ENCODE results near the gene GPR137. TPM values are rescaled to one million over a fixed set of nuclear protein-coding genes. Genes with fewer than 3 reads are reported as not detected.
A peak's percentile ranks its signal among the peaks of the same experiment; 100 is the strongest.

GPR137 gene
- total and polyA plus RNA-seq, 9 of the 15 experiments (the other 6 are each of a cell fraction or from before 2014, with no cell fraction given): 0.32 to 26.7 (median 10.7) TPM

DNA sequence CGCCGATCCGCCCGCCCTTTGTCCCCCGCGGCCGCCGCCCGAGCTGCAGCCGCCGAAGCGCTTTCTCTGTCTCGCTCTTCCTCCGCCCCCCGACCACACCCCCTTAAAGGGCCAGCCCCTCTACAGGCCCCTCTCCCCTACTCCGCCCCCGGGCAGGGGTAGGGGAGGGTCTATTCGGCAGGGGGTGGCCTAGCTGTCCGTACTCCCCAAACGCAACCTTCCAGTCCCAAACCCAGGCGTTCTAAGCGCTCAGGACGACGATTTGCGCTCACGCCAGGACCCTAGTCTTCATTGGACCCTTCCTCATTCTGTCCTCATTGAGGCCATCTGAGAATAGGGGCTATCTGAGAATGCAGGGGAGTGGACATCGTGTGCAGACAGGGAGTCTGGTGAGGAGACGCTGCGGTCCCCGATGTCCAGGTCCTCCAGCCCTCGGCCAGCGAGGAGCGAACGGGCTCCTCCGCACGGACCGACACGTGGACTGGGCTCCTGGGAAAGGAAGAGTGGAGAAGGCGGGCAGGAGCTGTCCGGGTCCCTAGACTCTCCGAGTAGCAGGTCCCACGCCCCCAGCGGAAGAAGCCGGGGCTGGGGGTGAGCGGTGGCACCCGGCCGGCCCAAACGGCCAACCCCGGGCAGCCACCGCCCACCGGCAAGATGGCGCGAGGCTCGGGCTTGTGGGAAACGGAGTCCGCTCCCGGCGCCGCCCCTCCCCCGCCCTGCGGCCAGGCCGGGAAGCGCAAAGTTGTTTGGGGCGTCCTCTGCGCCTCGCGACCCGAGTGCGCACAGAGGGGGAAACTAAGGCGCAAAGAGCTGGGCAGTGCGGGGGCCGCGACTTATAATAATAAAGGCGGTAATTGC lies 38.5 kb upstream of the GPR137 start, which contains the start of gene PPP1R14B (continued):
- TF ChIP-seq, protein P1, sequence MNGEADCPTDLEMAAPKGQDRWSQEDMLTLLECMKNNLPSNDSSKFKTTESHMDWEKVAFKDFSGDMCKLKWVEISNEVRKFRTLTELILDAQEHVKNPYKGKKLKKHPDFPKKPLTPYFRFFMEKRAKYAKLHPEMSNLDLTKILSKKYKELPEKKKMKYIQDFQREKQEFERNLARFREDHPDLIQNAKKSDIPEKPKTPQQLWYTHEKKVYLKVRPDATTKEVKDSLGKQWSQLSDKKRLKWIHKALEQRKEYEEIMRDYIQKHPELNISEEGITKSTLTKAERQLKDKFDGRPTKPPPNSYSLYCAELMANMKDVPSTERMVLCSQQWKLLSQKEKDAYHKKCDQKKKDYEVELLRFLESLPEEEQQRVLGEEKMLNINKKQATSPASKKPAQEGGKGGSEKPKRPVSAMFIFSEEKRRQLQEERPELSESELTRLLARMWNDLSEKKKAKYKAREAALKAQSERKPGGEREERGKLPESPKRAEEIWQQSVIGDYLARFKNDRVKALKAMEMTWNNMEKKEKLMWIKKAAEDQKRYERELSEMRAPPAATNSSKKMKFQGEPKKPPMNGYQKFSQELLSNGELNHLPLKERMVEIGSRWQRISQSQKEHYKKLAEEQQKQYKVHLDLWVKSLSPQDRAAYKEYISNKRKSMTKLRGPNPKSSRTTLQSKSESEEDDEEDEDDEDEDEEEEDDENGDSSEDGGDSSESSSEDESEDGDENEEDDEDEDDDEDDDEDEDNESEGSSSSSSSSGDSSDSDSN (IDR thresholded peaks at IDR 0.05; ENCODE audit: borderline replicate concordance in 1 of 2, low read depth in 2 of 2, low read length in 2 of 2): peak; percentile 69 to 73; a peak in 2 of 4 replicates
- TF ChIP-seq DPF2 (IDR thresholded peaks at IDR 0.05) (peak; percentile 60), MCM3 (IDR thresholded peaks at IDR 0.05) (no peak), C11orf30 (IDR thresholded peaks at IDR 0.05; ENCODE audit: low read depth) (no peak), TAF9B (IDR thresholded peaks at IDR 0.05; ENCODE audit: partially characterized antibody) (no peak), CREBBP (IDR thresholded peaks at IDR 0.05; ENCODE audit: low read depth, low read length) (no peak), KDM1A (IDR thresholded peaks at IDR 0.05) (no peak), TBP (optimal IDR thresholded peaks at IDR 0.05; ENCODE audit: low read depth, low read length) (peak; percentile 70), ZNF384 (IDR thresholded peaks at IDR 0.05; ENCODE audit: low read depth, low read length) (no peak; the same call in 1 of the 2 replicates), ZFX (CRISPR knock-in tag; IDR thresholded peaks at IDR 0.05) (peak; percentile 89), LARP7 (IDR thresholded peaks at IDR 0.05) (no peak), ZNF146 (CRISPR knock-in tag; IDR thresholded peaks at IDR 0.05; ENCODE audit: unreplicated experiment) (peak; percentile 5), ESRRB (CRISPR knock-in tag; IDR thresholded peaks at IDR 0.05; ENCODE audit: borderline replicate concordance) (no peak), CTBP1 (IDR thresholded peaks at IDR 0.05; ENCODE audit: borderline replicate concordance) (peak; percentile 70), RBM25 (IDR thresholded peaks at IDR 0.05; ENCODE audit: low read depth, low read length, severe bottlenecking) (no peak), RHOXF2B (CRISPR knock-in tag; conservative IDR thresholded peaks at IDR 0.05) (no peak), SLC30A9 (CRISPR knock-in tag; IDR thresholded peaks at IDR 0.05) (no peak), ZNF551 (CRISPR knock-in tag; IDR thresholded peaks at IDR 0.05) (no peak), THRAP3 (IDR thresholded peaks at IDR 0.05; ENCODE audit: borderline replicate concordance) (no peak)
- TF ChIP-seq, protein P2, sequence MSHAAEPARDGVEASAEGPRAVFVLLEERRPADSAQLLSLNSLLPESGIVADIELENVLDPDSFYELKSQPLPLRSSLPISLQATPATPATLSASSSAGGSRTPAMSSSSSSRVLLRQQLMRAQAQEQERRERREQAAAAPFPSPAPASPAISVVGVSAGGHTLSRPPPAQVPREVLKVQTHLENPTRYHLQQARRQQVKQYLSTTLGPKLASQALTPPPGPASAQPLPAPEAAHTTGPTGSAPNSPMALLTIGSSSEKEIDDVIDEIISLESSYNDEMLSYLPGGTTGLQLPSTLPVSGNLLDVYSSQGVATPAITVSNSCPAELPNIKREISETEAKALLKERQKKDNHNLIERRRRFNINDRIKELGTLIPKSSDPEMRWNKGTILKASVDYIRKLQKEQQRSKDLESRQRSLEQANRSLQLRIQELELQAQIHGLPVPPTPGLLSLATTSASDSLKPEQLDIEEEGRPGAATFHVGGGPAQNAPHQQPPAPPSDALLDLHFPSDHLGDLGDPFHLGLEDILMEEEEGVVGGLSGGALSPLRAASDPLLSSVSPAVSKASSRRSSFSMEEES (CRISPR knock-in tag; IDR thresholded peaks at IDR 0.05): no peak
- TF ChIP-seq, protein P3, sequence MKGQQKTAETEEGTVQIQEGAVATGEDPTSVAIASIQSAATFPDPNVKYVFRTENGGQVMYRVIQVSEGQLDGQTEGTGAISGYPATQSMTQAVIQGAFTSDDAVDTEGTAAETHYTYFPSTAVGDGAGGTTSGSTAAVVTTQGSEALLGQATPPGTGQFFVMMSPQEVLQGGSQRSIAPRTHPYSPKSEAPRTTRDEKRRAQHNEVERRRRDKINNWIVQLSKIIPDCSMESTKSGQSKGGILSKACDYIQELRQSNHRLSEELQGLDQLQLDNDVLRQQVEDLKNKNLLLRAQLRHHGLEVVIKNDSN (CRISPR knock-in tag; IDR thresholded peaks at IDR 0.05): peak; percentile 69
- TF ChIP-seq, protein P4, sequence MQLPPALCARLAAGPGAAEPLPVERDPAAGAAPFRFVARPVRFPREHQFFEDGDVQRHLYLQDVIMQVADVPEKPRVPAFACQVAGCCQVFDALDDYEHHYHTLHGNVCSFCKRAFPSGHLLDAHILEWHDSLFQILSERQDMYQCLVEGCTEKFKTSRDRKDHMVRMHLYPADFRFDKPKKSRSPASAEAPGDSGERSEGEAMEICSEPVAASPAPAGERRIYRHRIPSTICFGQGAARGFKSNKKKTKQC (CRISPR knock-in tag; IDR thresholded peaks at IDR 0.05): no peak; the same call in 1 of the 2 replicates
- TF ChIP-seq, protein P5, sequence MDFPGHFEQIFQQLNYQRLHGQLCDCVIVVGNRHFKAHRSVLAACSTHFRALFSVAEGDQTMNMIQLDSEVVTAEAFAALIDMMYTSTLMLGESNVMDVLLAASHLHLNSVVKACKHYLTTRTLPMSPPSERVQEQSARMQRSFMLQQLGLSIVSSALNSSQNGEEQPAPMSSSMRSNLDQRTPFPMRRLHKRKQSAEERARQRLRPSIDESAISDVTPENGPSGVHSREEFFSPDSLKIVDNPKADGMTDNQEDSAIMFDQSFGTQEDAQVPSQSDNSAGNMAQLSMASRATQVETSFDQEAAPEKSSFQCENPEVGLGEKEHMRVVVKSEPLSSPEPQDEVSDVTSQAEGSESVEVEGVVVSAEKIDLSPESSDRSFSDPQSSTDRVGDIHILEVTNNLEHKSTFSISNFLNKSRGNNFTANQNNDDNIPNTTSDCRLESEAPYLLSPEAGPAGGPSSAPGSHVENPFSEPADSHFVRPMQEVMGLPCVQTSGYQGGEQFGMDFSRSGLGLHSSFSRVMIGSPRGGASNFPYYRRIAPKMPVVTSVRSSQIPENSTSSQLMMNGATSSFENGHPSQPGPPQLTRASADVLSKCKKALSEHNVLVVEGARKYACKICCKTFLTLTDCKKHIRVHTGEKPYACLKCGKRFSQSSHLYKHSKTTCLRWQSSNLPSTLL (IDR thresholded peaks at IDR 0.05): no peak
